Thyroid gland (tissue), 4 donors: ENCODE measurements around the gene MTA3. TPM values are rescaled to one million over a fixed set of nuclear protein-coding genes. Genes with fewer than 3 reads are reported as not detected.
"Not testable (repeated sequence)": the region's sequence is repeated elsewhere in the genome, so short reads cannot be mapped to it uniquely, and the experiment has no call there.

Experiments
- DNase-seq, 2 donors: peaks; one replicate each; pipeline ENCODE4 v3.0.0-alpha.2; 2019
- H3K27ac ChIP-seq, 3 donors: fragments of 200-600 bp; sonication (generic); 1 replicate in 2 of 3; 2 replicates in 1 of 3; pipeline ENCODE4 v1.5.1; 2016 to 2019; ENCODE audit warnings: mild to moderate bottlenecking in 1 of 3, moderate library complexity in 1 of 3
- H3K27me3 ChIP-seq: fragments of 200-600 bp; sonication (generic); one replicate; pipeline ENCODE4 v1.5.1; 2019
- H3K36me3 ChIP-seq, 2 donors: fragments of 200-600 bp; sonication (generic); one replicate each; pipeline ENCODE4 v1.5.1; 2016 to 2019
- H3K4me1 ChIP-seq, 2 donors: fragments of 200-600 bp; sonication (generic); one replicate each; pipeline ENCODE4 v1.5.1; 2017 to 2019
- H3K4me3 ChIP-seq, 3 donors: fragments of 200-600 bp; sonication (generic); replicated peaks in 1 of 3; 1 replicate in 2 of 3; 2 replicates in 1 of 3; pipeline ENCODE4 v1.5.1; 2016; ENCODE audit warnings: mild to moderate bottlenecking in 1 of 3
- H3K9me3 ChIP-seq: fragments of 200-600 bp; sonication (generic); one replicate; pipeline ENCODE4 v1.5.1; 2017
- CTCF ChIP-seq, 6 experiments: fragments of 200-600 bp in 3 of 6; fragments of 450-650 bp in 3 of 6; sonication (generic) in 3 of 6; IDR thresholded peaks; one replicate each; pipeline ENCODE4 v1.5.1; 2016 to 2019; ENCODE audit warnings: antibody characterized with exemption in 6 of 6, mild to moderate bottlenecking in 2 of 6, inconsistent platforms in 1 of 6, moderate library complexity in 1 of 6
- POLR2A ChIP-seq, 2 donors: fragments of 450-650 bp; IDR thresholded peaks; one replicate each; pipeline ENCODE4 v1.6.1; 2017; ENCODE audit warnings: antibody characterized with exemption in 2 of 2, mild to moderate bottlenecking in 2 of 2, moderate library complexity in 1 of 2
- WGBS, 2 donors: methylation state at CpG; one replicate each; pipeline ENCODE4 v1.1.5; 2017; 5-methylcytosine and 5-hydroxymethylcytosine counted together
- intact Hi-C: fragments of 100-400 bp; cut with DNase I; formaldehyde crosslinking; loops from one replicate; pipeline ENCODE4 v1.15.1; 2023
- total RNA-seq, 4 donors: library from RNA; depleted of rRNA; stranded (reverse); fragments of >200 nt; gene quantifications; one replicate each; pipeline ENCODE4 v1.2.3, GENCODE V29; 2016

Gene MTA3
- total RNA-seq, 4 donors from 2014 or later, result 29.8 to 50.0 (median 34.0) TPM

- intact Hi-C loops, result no loop called here
- no peak for DNase-seq
- Histone ChIP-seq H3K4me3 (no peak overlapping the region), H3K4me1 (no peaks in the 10 kb centered on the region), H3K27me3 (no peaks in the 10 kb centered on the region), H3K36me3 (no peaks in the 10 kb centered on the region), H3K9me3 (no peaks in the 10 kb centered on the region), H3K27ac (no peak overlapping the region)
- TF ChIP-seq CTCF (IDR thresholded peaks at IDR 0.05) (no peak), POLR2A (IDR thresholded peaks at IDR 0.05) (no peak)
- WGBS, 2 donors, result 93 to 97% methylated on average over 2 of the region's 2 CpGs
Measured at GRCh38 chr2:42598656-42599055, 30.2 kb downstream of the MTA3 start.

GRCh38 chr2:42601076-42601475 is 32.6 kb downstream of the MTA3 start:
- H3K36me3 ChIP-seq, result no peaks in the 10 kb centered on the region
- intact Hi-C loops, result no loop called here
- TF ChIP-seq CTCF (IDR thresholded peaks at IDR 0.05) (no peak), POLR2A (IDR thresholded peaks at IDR 0.05) (no peak)
- DNase-seq, result no peak
- WGBS, 2 donors, result 95 to 99% methylated on average over 3 of the region's 3 CpGs
- H3K4me3 ChIP-seq, result no peak overlapping the region
- H3K27ac ChIP-seq, result no peak overlapping the region
- no peaks in the 10 kb centered on the region for H3K27me3 ChIP-seq
- H3K9me3 ChIP-seq, result no peaks in the 10 kb centered on the region
- no peaks in the 10 kb centered on the region for H3K4me1 ChIP-seq

DNA sequence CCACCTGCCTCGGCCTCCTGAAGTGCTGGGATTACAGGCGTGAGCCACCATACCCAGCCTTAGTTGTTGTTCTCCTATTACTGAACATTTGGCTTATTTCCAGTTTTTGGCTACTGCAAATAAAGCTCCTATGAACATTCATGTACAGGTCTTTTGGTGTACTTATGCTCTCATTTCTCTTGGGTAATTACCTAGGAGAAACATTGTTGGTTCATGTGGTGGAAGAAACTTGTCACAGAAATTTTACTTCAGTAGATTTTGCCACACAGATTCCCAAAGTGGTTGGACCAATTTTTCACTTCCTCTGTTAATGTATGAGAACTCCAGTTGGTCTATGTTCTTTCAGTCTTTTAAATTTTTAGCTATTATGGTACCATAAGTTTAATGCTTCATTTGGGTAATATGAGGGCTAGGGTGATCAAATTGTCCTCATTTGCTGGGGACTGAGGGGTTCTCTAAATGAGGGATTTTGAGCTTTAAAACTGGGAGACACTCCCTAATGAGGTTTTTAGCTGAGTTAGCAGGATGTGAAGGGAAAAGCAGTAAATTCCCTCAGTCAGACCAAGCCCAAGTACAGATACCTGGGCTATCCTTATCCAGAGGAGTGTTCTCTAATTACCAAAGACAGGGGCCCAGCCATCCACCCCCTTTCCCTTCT is 33.9 kb downstream of the MTA3 start:
- Histone ChIP-seq H3K27me3 (no peaks in the 10 kb centered on the region), H3K27ac (no peak overlapping the region), H3K4me1 (no peaks in the 10 kb centered on the region), H3K9me3 (no peaks in the 10 kb centered on the region), H3K4me3 (no peak overlapping the region), H3K36me3 (no peaks in the 10 kb centered on the region)
- WGBS, 2 donors, result 90 to 100% methylated on average over 2 of the region's 2 CpGs
- TF ChIP-seq POLR2A (IDR thresholded peaks at IDR 0.05), result no peak
- TF ChIP-seq CTCF (IDR thresholded peaks at IDR 0.05), result no peak
- DNase-seq, result no peak
- intact Hi-C loops, result no loop called here

DNA sequence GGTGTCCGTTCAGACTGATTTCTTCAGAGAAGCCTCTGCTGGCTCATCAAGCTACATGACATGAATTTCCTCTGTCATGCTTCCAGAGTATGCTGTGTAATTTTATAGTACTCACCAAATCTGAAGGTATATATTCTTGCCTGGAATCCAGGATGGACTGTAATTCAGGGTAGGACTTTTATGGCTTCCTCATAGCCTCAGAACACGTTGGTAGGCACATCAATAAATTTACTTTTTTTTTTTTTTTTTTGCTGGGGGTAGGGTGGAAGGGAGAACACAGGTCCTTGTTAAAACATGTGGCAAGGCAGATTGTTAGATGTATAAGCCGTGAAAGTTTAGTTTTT is 34.4 kb downstream of the MTA3 start:
- no peak for TF ChIP-seq CTCF (IDR thresholded peaks at IDR 0.05)
- Histone ChIP-seq H3K4me3 (no peak overlapping the region), H3K36me3 (no peaks in the 10 kb centered on the region), H3K27me3 (no peaks in the 10 kb centered on the region), H3K27ac (no peak overlapping the region), H3K4me1 (no peaks in the 10 kb centered on the region), H3K9me3 (no peaks in the 10 kb centered on the region)
- intact Hi-C loops, result no loop called here
- WGBS, 2 donors, result 84 to 89% methylated on average over 3 of the region's 3 CpGs
- no peak for DNase-seq

DNA sequence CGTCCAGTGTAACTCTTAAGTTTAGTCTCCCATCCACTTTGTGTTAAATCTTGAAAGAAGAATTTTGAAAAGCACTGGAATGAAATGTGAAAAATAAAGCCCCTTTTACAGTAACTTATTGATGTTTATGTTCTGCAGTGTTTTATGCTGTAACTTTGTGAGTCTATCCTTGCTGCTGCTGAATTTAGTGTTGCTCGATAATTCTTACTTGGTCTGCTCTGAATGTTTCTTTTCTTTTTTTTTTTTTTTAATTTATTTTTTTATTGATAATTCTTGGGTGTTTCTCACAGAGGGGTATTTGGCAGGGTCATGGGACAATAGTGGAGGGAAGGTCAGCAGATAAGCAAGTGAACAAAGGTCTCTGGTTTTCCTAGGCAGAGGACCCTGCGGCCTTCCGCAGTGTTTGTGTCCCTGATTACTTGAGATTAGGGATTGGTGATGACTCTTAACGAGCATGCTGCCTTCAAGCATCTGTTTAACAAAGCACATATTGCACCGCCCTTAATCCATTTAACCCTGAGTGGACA is 36.0 kb downstream of the MTA3 start:
- H3K27ac ChIP-seq, intact Hi-C loops, H3K27me3 ChIP-seq, H3K4me3 ChIP-seq, H3K36me3 ChIP-seq, DNase-seq, H3K4me1 ChIP-seq, H3K9me3 ChIP-seq: not testable (repeated sequence)
- WGBS, 2 donors, result 88 to 89% methylated on average over 5 to 6 of the region's 6 CpGs

DNA sequence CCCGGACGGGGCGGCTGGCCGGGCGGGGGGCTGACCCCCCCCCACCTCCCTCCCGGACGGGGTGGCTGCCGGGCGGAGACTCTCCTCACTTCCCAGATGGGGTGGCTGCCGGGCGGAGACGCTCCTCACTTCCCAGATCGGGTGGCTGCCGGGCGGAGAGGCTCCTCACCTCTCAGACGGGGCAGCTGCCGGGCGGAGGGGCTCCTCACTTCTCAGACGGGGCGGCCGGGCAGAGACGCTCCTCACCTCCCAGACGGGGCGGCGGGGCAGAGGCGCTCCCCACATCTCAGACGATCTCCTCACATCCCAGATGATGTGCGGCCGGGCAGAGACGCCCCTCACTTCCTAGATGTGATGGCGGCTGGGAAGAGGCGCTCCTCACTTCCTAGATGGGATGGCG is 37.7 kb downstream of the MTA3 start:
- H3K9me3 ChIP-seq, H3K4me3 ChIP-seq, H3K27ac ChIP-seq, H3K27me3 ChIP-seq, intact Hi-C loops, DNase-seq, H3K4me1 ChIP-seq, H3K36me3 ChIP-seq: not testable (repeated sequence)
- no CpG with 5 or more reads among the region's 33 CpGs for WGBS, 2 donors
